ENCODE measurements around the gene ATF3.

The ATF3 gene

DNA sequence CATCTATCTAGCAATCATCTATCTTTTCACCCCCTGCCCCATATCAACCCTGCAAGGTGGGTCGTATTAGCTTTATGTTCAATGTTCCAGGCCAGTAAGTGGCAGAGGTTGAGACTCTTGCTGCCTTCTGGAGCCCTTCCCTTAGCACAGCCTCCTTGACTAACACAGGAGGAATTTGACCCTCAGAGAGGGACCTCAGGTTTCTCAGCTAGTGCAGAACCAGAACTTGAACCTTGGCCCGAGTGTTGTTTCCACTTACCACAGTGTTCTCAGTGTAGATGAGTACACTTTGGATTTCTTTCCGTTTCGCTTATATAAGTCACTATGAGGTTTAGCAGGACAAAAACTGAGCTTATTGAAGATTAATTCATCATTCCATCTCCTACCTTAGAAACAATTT is 11.1 kb upstream of the ATF3 start:
- Histone ChIP-seq H3K4me3 (ENCODE audit: low read depth in 1 of 2, low read length in 2 of 2) (no peak overlapping the region), H2AFZ (ENCODE audit: low read depth, low read length) (no peak overlapping the region), H3K4me1 (ENCODE audit: insufficient read depth, low read length) (peaks cover 26% of the 10 kb centered on the region), H3K36me3 (ENCODE audit: insufficient read depth, low read length) (no peaks in the 10 kb centered on the region), H4K20me1 (ENCODE audit: insufficient read depth, low read length) (no peaks in the 10 kb centered on the region), H3K9ac (ENCODE audit: low read depth, low read length) (no peak overlapping the region), H3K79me2 (ENCODE audit: insufficient read depth, low read length) (no peaks in the 10 kb centered on the region), H3K4me2 (ENCODE audit: insufficient read depth, low read length) (no peak overlapping the region), H3K27me3 (ENCODE audit: insufficient read depth, low read length, poor library complexity) (peaks cover 29% of the 10 kb centered on the region), H3K27ac (ENCODE audit: low read length) (no peak overlapping the region), H3K9me3 (ENCODE audit: insufficient read depth, low read length, severe bottlenecking) (no peaks in the 10 kb centered on the region)
- no peak for TF ChIP-seq EZH2 (IDR thresholded peaks at IDR 0.05; ENCODE audit: borderline replicate concordance, low read depth, low read length, severe bottlenecking)
- TF ChIP-seq, protein P1, sequence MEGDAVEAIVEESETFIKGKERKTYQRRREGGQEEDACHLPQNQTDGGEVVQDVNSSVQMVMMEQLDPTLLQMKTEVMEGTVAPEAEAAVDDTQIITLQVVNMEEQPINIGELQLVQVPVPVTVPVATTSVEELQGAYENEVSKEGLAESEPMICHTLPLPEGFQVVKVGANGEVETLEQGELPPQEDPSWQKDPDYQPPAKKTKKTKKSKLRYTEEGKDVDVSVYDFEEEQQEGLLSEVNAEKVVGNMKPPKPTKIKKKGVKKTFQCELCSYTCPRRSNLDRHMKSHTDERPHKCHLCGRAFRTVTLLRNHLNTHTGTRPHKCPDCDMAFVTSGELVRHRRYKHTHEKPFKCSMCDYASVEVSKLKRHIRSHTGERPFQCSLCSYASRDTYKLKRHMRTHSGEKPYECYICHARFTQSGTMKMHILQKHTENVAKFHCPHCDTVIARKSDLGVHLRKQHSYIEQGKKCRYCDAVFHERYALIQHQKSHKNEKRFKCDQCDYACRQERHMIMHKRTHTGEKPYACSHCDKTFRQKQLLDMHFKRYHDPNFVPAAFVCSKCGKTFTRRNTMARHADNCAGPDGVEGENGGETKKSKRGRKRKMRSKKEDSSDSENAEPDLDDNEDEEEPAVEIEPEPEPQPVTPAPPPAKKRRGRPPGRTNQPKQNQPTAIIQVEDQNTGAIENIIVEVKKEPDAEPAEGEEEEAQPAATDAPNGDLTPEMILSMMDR (IDR thresholded peaks at IDR 0.05; ENCODE audit: borderline replicate concordance, extremely low read depth, low read length, poor library complexity, severe bottlenecking): no peak
- no peak for ATAC-seq (ENCODE audit: insufficient read depth, low read depth)
- DNase-seq: no peak

DNA sequence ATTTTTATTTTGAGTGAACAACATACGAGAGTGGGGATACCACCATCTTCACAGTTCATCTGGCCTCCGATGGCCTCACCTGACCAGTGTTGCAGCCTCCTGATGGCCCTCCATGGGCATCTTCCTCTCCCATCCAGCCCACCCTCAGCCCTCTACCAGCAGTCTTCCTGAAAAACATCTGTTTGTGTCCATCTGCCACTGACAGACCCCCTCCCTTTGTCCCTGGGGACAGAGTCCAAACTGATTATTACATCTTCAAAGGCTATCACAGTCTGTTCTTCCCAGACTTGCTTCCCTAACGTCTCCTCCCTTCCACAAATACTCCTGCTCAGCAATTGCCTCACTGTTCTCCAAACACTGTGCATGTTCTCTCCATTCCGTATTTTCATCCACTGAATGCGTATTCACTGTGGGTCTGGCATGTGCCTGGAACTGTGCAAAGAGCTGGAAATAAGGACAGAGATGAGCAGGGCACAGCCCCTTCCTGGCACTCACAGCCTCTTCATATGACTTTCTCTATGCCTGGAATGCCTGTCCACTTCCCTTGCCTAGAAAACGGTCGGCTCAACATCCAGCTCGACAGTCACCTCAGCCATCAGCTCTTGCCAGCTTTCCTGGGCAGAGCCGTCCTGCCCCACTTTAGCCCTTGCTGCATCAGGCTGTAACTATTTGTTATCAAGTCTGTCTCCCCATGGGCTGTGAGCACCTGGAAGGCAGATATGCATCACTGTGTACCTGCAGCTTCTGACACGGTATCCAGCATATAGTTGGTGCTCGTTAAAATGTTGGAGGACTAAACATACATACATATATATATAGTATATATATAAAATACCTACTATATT is 8.3 kb upstream of the ATF3 start:
- H3K9ac ChIP-seq (ENCODE audit: low read depth, low read length): no peak overlapping the region
- ATAC-seq (ENCODE audit: insufficient read depth, low read depth) (no peak), DNase-seq (no peak)
- H3K36me3 ChIP-seq (ENCODE audit: insufficient read depth, low read length): no peaks in the 10 kb centered on the region
- no peaks in the 10 kb centered on the region for H3K79me2 ChIP-seq (ENCODE audit: insufficient read depth, low read length)
- no peaks in the 10 kb centered on the region for H3K9me3 ChIP-seq (ENCODE audit: insufficient read depth, low read length, severe bottlenecking)
- peaks cover 49% of the 10 kb centered on the region for H3K27me3 ChIP-seq (ENCODE audit: insufficient read depth, low read length, poor library complexity)
- H3K4me2 ChIP-seq (ENCODE audit: insufficient read depth, low read length): no peak overlapping the region
- no peak overlapping the region for H3K27ac ChIP-seq (ENCODE audit: low read length)
- H2AFZ ChIP-seq (ENCODE audit: low read depth, low read length): no peak overlapping the region
- no peak for TF ChIP-seq EZH2 (IDR thresholded peaks at IDR 0.05; ENCODE audit: borderline replicate concordance, low read depth, low read length, severe bottlenecking)
- TF ChIP-seq, protein P1 (IDR thresholded peaks at IDR 0.05; ENCODE audit: borderline replicate concordance, extremely low read depth, low read length, poor library complexity, severe bottlenecking): no peak
- H3K4me1 ChIP-seq (ENCODE audit: insufficient read depth, low read length): peaks cover 16% of the 10 kb centered on the region
- no peaks in the 10 kb centered on the region for H4K20me1 ChIP-seq (ENCODE audit: insufficient read depth, low read length)
- no peak overlapping the region for H3K4me3 ChIP-seq (ENCODE audit: low read depth in 1 of 2, low read length in 2 of 2)

DNA sequence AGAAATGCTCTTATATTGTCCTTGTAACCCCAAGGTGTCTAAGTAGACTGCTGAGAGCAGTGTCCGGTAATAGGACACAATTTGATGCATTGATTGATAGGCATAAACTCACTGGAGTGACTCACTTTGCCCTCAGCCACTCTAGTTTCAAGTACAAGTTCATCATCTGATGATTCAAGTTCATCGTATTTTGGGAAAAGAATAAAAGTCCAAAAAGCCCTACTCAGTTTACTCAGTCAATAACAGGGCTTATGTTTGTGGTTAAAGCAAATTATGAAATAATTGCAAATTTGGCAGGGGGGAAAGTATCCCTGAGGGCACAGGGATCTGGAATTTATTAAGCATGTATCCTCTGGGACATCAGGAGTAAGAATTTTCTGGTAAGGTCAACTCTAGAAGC is 7.6 kb upstream of the ATF3 start:
- no peaks in the 10 kb centered on the region for H3K79me2 ChIP-seq (ENCODE audit: insufficient read depth, low read length)
- H3K27ac ChIP-seq (ENCODE audit: low read length): no peak overlapping the region
- H3K9me3 ChIP-seq (ENCODE audit: insufficient read depth, low read length, severe bottlenecking): no peaks in the 10 kb centered on the region
- H3K27me3 ChIP-seq (ENCODE audit: insufficient read depth, low read length, poor library complexity): peaks cover 55% of the 10 kb centered on the region
- H3K36me3 ChIP-seq (ENCODE audit: insufficient read depth, low read length): no peaks in the 10 kb centered on the region
- no peak overlapping the region for H3K4me2 ChIP-seq (ENCODE audit: insufficient read depth, low read length)
- no peaks in the 10 kb centered on the region for H4K20me1 ChIP-seq (ENCODE audit: insufficient read depth, low read length)
- DNase-seq (no peak), ATAC-seq (ENCODE audit: insufficient read depth, low read depth) (no peak)
- H3K9ac ChIP-seq (ENCODE audit: low read depth, low read length): no peak overlapping the region
- TF ChIP-seq, protein P1 (IDR thresholded peaks at IDR 0.05; ENCODE audit: borderline replicate concordance, extremely low read depth, low read length, poor library complexity, severe bottlenecking): no peak
- TF ChIP-seq EZH2 (IDR thresholded peaks at IDR 0.05; ENCODE audit: borderline replicate concordance, low read depth, low read length, severe bottlenecking): no peak
- H2AFZ ChIP-seq (ENCODE audit: low read depth, low read length): no peak overlapping the region
- peaks cover 15% of the 10 kb centered on the region for H3K4me1 ChIP-seq (ENCODE audit: insufficient read depth, low read length)
- H3K4me3 ChIP-seq (ENCODE audit: low read depth in 1 of 2, low read length in 2 of 2): no peak overlapping the region
